Skeletal muscle cell (primary cell): Measurements from ENCODE around the gene SRPK2.
"Not testable (repeated sequence)": the region's sequence is repeated elsewhere in the genome, so short reads cannot be mapped to it uniquely, and the experiment has no call there.

Source experiments
- DNase-seq: peaks from one replicate; pipeline ENCODE4 v3.0.0-alpha.2; 2010; ENCODE audit warnings: low read depth
- H3K4me3 ChIP-seq: 2 replicates; pipeline ENCODE4 v1.5.1; 2011; ENCODE audit warnings: low read depth, mild to moderate bottlenecking, control low read depth, low read length, moderate library complexity

SRPK2 gene

DNA sequence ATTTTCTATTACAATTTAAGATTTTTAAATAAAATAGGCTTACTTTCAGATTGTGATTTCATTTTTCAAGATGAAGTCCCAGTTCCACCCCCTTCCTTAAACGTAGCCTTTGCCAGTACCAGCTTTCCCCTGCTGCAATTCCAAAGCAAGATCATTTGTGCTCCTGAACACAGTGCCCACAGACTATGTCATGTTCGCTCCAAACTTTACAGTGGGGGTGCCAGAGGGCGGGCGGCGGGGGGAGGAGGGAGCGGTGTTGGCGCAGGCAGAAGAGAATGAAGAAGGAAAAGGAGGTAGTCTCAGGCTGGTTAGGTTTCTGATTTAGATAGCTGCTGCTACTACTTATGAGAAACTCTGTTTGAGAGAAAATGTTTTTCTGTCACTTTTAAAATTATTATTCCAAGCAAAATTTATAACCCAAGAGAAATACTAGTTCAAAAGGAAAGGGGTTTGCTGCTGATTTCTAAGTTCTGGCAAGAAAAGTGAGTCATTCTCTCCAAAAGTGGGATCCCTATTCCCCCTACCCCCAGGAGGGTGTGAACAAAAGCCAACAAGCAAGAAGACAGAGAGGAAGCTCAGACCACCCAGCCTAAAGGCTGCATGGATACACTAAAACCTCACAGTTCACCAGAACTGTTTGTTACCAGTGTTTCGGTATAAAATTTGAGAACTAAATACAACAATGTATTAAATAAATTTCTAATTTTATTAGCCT lies 109.6 kb downstream of the SRPK2 start:
- no peak for DNase-seq
- no peak overlapping the region for H3K4me3 ChIP-seq

DNA sequence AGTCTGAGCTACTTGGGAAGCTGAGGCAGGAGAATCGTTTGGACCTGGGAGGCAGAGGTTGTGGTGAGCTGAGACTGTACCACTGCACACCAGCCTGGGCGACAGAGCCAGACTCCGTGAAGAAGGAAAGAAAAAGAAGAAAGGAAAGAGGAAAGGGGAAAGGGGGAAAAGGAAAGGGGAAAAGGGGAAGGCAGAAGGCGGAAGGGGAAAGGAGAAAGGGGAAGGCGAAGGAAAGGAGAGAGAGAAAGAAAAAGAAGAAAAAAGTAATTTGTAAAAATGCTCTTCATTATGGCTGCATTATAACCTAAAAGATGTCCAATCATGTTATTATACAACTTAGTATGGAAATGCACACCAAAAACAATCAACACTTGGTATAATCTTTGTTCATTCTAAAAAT lies 110.2 kb downstream of the SRPK2 start:
- no peak overlapping the region for H3K4me3 ChIP-seq
- no peak for DNase-seq

DNA sequence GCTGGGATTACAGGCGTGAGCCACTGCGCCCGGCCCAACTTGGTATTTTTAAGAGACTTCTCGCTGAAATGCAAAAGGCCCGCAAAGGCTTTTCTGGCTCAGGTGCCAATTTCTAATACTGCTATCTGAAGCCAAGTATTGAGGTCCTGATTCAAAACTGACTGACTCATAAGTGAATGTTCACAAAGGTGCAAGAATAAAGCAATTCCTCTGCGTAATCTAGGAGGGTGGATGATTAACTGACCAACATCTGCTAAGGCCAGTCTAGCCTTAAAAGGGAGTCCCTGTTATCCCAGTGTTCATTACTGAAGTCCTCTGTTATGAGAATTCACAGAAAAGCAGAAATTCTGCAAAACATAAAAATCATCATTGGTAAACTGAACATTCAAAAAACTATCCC lies 111.4 kb downstream of the SRPK2 start:
- no peak for DNase-seq
- H3K4me3 ChIP-seq = no peak overlapping the region

DNA sequence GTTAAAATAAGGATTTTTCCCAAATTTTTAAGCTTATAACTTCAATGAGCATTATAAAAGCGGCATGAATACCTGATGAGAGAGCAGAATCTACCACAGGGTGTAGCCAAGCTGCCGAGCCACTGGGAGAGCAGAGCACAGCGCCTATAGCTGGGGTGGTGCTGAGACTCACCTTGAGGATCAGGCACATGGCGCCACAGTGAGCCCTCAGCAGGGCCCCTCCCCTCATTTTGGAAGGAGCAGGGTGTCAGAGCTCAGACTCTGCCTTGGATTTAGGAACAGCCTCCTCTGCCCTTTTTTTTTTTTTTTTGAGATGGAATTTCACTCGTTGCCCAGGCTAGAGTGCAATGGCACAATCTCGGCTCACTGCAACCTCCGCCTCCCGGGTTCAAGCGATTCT lies 118.6 kb downstream of the SRPK2 start:
- no peak overlapping the region for H3K4me3 ChIP-seq
- no peak for DNase-seq

DNA sequence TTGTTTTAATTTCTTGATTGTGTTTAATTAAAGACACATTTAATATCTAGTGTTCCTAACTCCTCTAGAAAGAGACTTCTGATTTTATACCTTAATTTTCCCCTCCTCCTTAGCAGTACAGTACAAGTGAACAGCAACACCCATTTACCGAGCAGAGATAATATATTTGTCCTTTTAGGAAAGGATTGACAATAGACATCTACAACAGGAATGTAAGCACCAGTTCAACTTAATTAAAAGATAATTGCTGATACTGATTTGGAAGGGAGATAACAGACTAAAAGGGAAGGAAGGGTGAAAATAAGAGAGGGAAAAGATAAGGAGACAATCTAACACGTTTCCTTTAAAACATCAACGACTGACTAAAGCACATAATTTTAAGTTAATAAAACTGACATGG lies 119.3 kb downstream of the SRPK2 start:
- DNase-seq = no peak
- H3K4me3 ChIP-seq = peak overlapping the region; percentile 17

DNA sequence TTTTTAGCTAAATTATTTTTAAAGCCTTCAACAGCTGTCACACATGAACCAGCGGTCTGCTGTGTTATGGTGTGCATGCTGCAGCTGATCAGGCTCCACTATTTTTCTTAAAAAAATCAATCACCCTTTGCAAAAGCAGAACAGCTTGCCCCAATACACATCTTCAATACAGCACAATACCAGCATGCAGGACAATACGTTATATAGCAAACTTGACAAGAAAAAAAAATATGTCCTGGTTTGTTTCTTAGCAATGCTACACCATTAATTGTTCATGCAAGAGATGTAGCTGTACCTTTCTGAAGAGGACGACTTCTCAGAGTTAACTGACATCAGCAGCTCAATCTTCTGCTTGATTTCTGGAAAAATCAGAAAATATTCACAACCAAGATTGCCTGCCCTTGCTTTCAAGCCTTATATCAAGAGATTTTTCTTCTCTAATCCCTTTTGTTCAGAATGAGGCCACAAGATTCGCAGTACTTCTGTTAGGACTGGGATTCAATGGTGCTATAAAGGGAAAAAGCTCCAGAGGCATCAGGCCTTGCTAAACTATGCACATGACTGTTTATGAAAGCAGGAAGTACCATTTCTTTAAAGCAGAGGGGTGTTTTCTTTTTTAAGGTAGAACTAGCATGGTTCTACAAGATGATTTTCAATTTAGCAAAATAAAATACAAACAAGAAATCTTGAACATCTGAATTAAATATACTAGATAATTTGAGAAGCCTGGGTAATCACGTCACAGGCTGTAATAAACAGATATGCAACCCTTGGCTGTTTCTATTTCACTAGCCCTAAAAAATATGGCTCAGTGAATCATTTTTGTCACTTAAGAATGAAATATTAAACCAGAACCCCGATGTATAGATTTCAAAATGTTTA lies 120.0 kb downstream of the SRPK2 start:
- peak overlapping the region; percentile 17 for H3K4me3 ChIP-seq
- DNase-seq = peak; percentile 22

DNA sequence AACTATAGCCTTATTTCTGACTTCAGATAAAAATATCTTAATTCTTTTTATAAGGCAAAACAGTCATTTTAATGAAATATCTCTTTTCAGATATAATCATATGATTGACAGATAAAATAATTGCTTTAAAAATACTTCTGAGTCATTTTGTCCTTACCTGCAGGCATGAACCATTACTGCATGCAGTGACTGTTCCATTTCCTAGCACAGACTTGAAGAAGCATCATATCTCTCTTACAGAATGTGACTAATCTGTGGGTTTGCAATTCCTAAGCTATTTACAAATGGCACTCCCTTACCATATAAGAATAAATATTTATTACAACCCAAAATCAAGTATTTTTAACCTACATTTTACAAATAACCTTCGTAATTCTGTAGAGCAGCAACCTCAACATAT lies 120.7 kb downstream of the SRPK2 start:
- DNase-seq = peak; percentile 40
- H3K4me3 ChIP-seq = peak overlapping the region; percentile 17

DNA sequence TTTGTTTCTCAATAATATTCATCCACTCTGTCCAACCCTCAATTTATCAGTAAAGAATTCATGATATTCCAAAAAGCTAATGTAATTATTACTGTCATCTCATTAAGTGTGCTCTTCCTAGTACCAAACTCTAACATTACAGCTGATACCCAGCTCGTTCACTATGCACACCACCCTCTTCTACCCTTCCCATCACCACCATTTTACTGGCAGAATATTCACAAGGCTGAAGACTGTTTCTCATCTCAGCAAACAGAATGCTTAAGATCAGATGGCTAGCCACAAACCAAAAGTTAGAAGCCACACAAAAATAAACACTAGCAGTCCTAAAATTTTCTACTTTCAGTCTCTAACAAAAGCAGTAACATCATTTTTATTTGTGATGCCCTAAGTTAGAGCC lies 121.5 kb downstream of the SRPK2 start:
- H3K4me3 ChIP-seq = no peak overlapping the region
- DNase-seq = no peak

DNA sequence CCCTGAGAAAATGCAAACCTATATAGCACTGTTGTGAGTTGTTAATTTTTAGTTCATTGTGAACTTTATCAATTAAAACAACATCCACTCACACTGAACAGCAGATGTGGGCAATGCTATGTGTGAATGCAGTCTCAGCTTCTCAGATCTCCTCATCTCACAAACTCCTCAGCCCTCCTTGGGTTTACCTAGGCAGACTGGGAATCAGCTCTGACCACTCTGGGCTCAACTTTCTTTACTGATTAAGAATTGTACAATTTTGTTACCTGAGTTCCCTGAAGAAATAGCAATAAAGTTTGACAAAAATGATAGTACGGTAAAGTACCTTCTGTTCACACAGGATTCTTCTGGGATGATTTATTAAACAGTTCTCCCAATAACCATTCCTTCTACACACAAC lies 124.0 kb downstream of the SRPK2 start:
- no peak for DNase-seq
- H3K4me3 ChIP-seq = no peak overlapping the region

DNA sequence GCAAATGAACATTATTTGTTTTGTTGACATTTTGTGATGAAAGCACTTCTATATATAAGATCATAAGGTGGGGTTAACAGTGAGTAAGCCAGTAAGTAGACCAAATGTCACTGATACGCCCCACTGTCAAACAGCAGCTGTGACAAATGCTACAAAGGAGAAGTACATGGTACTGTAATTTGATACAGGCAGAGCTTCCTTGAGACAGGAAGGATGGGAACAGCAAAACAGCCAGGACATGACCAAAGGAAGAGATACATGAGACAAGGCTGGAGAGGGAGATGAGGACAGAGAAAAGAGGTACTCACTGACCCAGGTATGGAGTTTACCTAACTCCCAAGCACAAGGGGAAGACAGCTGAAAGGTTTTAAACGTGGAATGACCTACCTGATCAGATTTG lies 127.0 kb downstream of the SRPK2 start:
- no peak for DNase-seq
- H3K4me3 ChIP-seq = no peak overlapping the region

DNA sequence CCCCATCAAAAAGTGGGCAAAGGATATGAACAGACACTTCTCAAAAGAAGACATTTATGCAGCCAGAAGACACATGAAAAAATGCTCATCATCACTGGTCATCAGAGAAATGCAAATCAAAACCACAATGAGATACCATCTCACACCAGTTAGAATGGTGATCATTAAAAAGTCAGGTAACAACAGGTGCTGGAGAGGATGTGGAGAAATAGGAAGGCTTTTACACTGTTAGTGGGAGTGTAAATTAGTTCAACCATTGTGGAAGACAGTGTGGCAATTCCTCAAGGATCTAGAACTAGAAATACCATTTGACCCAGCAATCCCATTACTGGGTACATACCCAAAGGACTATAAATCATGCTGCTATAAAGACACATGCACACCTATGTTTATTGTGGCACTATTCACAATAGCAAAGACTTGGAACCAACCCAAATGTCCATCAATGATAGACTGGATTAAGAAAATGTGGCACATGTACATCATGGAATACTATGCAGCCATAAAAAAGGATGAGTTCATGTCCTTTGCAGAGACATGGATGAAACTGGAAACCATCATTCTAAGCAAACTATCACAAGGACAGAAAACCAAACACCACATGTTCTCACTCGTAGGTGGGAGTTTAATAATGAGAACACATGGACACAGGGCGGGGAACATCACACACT lies 128.4 kb downstream of the SRPK2 start:
- not testable (repeated sequence) for H3K4me3 ChIP-seq, DNase-seq

DNA sequence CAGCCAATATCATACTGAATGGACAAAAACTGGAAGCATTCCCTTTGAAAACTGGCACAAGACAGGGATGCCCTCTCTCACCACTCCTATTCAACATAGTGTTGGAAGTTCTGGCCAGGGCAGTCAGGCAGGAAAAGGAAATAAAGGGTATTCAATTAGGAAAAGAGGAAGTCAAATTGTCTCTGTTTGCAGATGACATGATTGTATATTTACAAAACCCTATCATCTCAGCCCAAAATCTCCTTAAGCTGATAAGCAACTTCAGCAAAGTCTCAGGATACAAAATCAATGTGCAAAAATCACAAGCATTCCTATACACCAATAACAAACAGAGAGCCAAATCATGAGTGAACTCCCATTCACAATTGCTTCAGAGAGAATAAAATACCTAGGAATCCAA lies 129.8 kb downstream of the SRPK2 start:
- DNase-seq, H3K4me3 ChIP-seq: not testable (repeated sequence)

DNA sequence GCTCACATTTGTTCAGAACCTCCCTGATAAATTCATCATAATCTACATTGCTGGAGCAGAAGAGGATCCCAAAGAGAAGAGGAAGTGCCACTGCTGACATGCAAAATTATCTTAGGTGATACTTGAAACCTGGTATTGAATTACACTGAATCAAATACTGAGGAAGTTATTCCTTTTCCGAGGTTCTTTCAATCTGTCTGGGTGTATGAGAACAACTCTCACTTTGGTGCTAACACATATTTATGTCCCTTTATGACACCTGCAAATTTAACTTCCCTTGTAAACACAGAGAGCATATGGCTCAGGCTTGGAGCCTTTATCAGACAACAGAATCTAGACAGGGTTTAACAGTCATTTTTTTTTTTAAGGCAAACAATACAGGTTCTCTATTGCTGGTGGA lies 131.4 kb downstream of the SRPK2 start:
- DNase-seq = no peak

DNA sequence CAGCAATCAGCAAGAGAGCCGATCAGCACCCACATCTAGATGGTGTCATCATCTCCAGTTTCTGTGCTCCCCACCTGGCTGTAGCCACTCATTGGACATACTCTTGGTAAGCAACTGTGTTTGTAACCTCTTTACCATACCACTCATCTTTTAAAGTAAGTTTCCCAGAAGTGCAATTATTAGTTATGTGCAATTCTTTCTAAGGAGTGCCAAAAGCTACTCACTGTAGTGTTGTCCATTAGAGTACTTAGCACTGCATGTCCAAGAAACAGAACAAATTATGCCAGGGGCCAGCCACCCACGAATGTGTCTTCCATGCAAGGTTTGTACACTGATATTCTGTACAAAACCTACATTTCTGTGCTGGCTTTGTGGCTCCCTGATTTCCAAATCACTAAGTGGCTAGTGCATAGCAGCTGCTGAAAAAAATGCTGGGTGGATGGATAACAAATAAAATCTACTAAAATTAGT lies 131.9 kb downstream of the SRPK2 start:
- H3K4me3 ChIP-seq = no peak overlapping the region
- DNase-seq = no peak

More for the DNA sequence above, 131.4 kb downstream of the SRPK2 start:
- no peak overlapping the region for H3K4me3 ChIP-seq

DNA sequence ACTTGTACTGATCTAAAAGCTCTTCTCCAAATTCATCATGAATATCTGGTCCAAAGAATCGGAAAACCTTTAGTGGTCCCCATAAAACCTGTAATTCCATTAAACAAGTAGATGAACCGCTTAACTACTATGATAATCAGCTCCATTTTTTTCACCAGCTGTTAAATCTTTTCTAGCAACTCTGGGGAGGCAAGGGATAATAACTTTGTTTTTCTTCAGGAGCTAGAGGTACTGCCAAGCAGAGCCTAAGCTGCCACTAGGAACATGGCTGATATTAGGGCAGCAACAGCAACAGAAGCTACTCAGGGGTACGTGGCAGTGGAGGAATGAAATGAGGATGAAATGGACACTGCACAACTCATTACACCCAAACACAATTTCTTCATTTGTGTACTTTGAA lies 138.0 kb downstream of the SRPK2 start:
- H3K4me3 ChIP-seq = no peak overlapping the region
- no peak for DNase-seq

DNA sequence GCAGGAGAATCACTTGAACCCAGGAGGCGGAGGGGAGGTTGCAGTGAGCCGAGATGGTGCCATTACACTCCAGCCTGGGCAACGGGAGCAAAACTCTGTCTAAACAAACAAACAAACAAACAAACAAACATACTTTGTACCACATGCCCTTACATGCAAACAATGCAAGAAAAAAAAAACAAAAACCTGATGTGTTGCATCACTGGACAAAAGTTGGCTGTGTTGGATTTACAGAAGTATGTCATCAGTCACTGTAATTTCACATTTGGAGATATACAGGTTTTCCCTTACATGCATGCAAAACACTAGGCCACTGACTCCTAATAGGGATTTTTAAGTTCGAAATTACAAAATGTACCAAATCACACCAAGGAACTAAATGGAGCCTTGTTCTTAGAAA lies 138.5 kb downstream of the SRPK2 start:
- DNase-seq = no peak
- H3K4me3 ChIP-seq = no peak overlapping the region

DNA sequence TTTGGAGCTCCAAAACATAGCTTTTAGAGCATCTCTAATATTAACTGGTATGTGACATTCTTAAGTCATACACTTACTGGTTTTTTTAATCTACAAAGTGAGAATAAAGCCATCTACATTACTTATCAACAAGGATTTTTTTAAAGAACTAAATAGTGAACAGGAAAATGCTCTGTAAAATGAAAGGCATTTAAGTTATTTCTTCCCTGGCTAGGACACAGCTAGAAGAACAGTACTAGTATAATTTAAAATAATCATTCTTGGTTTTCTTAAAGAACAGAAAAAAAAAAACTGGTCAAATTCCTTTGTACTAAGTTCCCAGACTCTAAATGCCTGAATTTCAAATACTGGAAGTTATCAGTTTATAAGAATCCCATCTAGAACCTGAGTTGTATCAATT lies 139.5 kb downstream of the SRPK2 start:
- DNase-seq = no peak
- no peak overlapping the region for H3K4me3 ChIP-seq

DNA sequence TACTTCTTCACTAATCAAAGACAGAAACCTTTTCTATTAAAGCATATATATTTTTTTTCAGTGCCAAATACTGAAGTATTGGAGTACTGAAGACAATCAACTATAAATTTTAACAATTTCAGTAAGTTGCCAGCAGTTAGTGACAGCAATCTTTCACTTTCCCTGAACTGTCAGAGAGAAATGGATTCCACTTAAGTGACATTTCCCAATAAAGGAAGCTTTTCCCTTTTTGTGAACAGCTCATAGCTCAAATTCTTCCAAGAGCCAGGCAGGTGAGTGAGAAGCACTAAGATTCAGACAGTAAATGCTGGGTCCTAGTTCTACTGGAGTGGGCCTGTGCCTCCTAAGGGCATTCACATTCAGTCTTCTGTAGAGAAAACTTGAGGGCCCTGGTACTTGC lies 142.0 kb downstream of the SRPK2 start:
- H3K4me3 ChIP-seq = no peak overlapping the region
- DNase-seq = no peak

DNA sequence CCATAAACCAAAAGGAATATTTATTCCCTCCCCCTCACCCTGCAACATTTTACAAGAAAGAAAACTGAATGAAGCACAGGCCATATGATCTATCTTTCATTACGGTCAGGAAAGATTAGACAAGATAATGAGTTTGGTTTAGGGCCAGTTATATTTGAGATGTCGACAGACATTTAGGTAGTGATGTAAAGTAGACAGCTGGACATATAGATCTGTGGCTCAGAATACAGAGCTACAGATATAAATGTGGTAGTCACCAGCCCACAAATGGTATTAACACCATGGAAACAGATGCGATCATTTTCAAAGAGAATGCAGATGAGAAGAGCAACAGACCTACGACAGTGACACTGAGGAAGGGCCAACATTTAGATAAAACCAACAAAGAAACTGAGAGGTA lies 142.5 kb downstream of the SRPK2 start:
- no peak overlapping the region for H3K4me3 ChIP-seq
- no peak for DNase-seq

DNA sequence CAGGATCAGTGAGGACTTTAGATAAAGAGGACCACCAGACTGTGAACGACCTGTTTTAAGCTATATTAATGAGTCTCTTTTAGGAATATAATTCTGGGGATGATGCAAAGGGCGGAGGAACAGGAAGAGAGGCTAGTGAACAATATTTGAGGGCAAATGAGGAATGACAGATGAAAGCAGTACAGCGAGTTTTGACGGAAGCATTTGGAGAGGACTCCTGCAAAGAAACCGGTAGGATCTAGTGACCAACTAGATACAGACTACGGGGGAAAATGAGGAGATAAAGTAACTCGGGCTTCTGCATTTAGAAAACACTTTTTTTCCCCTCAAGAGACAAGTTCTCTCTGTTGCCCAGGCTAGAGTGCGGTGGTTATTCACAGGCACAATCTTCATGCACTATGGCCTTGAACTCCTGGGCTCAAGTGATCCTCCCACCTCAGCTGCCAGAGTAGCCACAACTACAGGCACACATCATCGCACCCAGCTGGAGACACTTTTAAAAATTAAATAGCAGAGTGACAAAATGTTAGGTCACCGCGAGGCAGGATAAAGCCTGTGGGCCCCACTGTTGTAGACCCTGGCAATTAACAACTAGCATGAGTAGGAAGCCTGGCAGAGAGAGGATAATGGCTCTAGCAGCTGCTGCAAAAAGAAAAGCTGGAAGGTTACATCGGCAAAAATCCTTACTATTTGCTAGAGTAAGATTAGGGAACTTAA lies 143.2 kb downstream of the SRPK2 start:
- H3K4me3 ChIP-seq = no peak overlapping the region
- no peak for DNase-seq
